ENCODE measurements around the gene EEPD1.
A peak's percentile ranks its signal among the peaks of the same experiment; 100 is the strongest.

- TF ChIP-seq CTCF (IDR thresholded peaks at IDR 0.05): no peak
- peak; percentile 46; the same call in 1 of the 2 replicates for TF ChIP-seq TEAD1 (CRISPR knock-in tag; IDR thresholded peaks at IDR 0.05)
- TF ChIP-seq ESRRA (CRISPR knock-in tag; IDR thresholded peaks at IDR 0.05; ENCODE audit: borderline replicate concordance): no peak
- no peak for TF ChIP-seq FOXJ3 (CRISPR knock-in tag; IDR thresholded peaks at IDR 0.05; ENCODE audit: borderline replicate concordance)
- no peak for TF ChIP-seq AR (CRISPR knock-in tag; IDR thresholded peaks at IDR 0.05)
- TF ChIP-seq ATF3 (CRISPR knock-in tag; conservative IDR thresholded peaks at IDR 0.05): no peak
- no peak for TF ChIP-seq E2F4 (CRISPR knock-in tag; IDR thresholded peaks at IDR 0.05; ENCODE audit: borderline replicate concordance, low read depth)
- no peak for TF ChIP-seq IRF2 (CRISPR knock-in tag; IDR thresholded peaks at IDR 0.05; ENCODE audit: borderline replicate concordance, low read depth)
- TF ChIP-seq USF2 (CRISPR knock-in tag; IDR thresholded peaks at IDR 0.05): no peak
Measured at GRCh38 chr7:36214608-36215456, 61.8 kb downstream of the EEPD1 start.
